NCI-H128 (cell line): ENCODE data around the gene EXO1.
"Not testable (repeated sequence)": the region's sequence is repeated elsewhere in the genome, so short reads cannot be mapped to it uniquely, and the experiment has no call there.

ENCODE experiments used
- DNase-seq: peaks from one replicate; lab custom pipeline; 2025; ENCODE audit not compliant: unreplicated experiment; lab: John Stamatoyannopoulos, UW

EXO1 gene

GRCh38 chr1:241847796-241848685 is at the start of gene EXO1:
Gene EXO1 (plus strand): TSS chr1:241848204. CDS start chr1:241850426, 2,222 bp downstream.
- peak; percentile 92 for DNase-seq

- no peak for DNase-seq
Measured at GRCh38 chr1:241799416-241799815, 48.6 kb upstream of the EXO1 start.

- no peak for DNase-seq
Measured at GRCh38 chr1:241800640-241801039, 47.4 kb upstream of the EXO1 start.

GRCh38 chr1:241802863-241803262 is 45.1 kb upstream of the EXO1 start:
- DNase-seq = no peak

GRCh38 chr1:241804706-241805105 is 43.3 kb upstream of the EXO1 start:
- not testable (repeated sequence) for DNase-seq

- no peak for DNase-seq
Measured at GRCh38 chr1:241808265-241808664, 39.7 kb upstream of the EXO1 start.

GRCh38 chr1:241810769-241811405 is 37.1 kb upstream of the EXO1 start:
- DNase-seq = no peak

- no peak for DNase-seq
Measured at GRCh38 chr1:241813768-241814320, 34.2 kb upstream of the EXO1 start.

GRCh38 chr1:241816008-241816407 is 32.0 kb upstream of the EXO1 start:
- DNase-seq = no peak

- DNase-seq = no peak
Measured at GRCh38 chr1:241817331-241817792, 30.6 kb upstream of the EXO1 start.

- no peak for DNase-seq
Measured at GRCh38 chr1:241817956-241818612, 29.9 kb upstream of the EXO1 start.

GRCh38 chr1:241819340-241819866 is 28.6 kb upstream of the EXO1 start:
- no peak for DNase-seq

GRCh38 chr1:241821363-241821762 is 26.6 kb upstream of the EXO1 start:
- no peak for DNase-seq

GRCh38 chr1:241822846-241823245 is 25.2 kb upstream of the EXO1 start:
- no peak for DNase-seq

GRCh38 chr1:241823925-241824324 is 24.1 kb upstream of the EXO1 start:
- DNase-seq = no peak

- DNase-seq = no peak
Measured at GRCh38 chr1:241825581-241825980, 22.4 kb upstream of the EXO1 start.

- DNase-seq = not testable (repeated sequence)
Measured at GRCh38 chr1:241826613-241827012, 21.4 kb upstream of the EXO1 start.

GRCh38 chr1:241827264-241827663 is 20.7 kb upstream of the EXO1 start:
- no peak for DNase-seq

GRCh38 chr1:241828463-241829021 is 19.5 kb upstream of the EXO1 start:
- no peak for DNase-seq

- no peak for DNase-seq
Measured at GRCh38 chr1:241829468-241829867, 18.5 kb upstream of the EXO1 start.
